Measurements from ENCODE around the gene AP2A1. TPM values are rescaled to one million over a fixed set of nuclear protein-coding genes. Genes with fewer than 3 reads are reported as not detected.

Gene AP2A1
- total RNA-seq, 1 experiment from 2014 or later, result 119 TPM

DNA sequence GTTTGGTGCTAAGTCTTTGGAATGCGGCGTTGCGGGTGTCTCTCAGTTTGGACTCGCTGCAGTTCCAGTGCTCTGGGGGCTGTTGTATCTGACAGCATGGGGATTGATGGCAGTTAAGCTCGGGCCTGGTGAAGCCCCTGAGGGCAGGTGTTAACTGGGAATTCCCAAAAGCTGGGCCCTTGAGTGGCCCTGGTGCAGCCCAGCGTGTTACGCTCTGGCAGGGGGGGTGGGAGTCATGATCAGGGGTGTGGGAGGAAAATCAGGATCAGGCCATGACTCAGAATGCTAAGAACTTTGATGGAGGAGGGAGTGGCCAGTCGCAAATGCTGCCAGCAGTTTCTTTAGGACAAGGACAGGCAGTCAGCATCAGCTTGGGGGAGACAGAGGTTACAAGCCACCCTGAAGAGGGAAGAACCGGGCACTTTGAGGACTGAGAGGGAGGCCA lies 19.6 kb downstream of the AP2A1 start:
- POLR2A ChIA-PET, result no interaction called here
- CTCF ChIA-PET, result interaction anchor here (0.7 kb wide), 1 partner anchor 19 kb away, joined by 3 read pairs; no protein-coding TSS in a partner anchor
- ATAC-seq (no peak), DNase-seq (ENCODE audit: low spot score) (no peak)
- H3K27me3 Mint-ChIP-seq (ENCODE audit: low read depth), result no peaks in the 10 kb centered on the region
- no peak overlapping the region for H3K4me3 Mint-ChIP-seq
- H3K36me3 Mint-ChIP-seq, result peaks cover 39% of the 10 kb centered on the region
- H3K9me3 Mint-ChIP-seq, result no peaks in the 10 kb centered on the region
- peak overlapping the region; percentile 41; the same call in 1 of the 2 replicates for H3K27ac Mint-ChIP-seq
- H3K4me1 Mint-ChIP-seq, result no peaks in the 10 kb centered on the region
- TF ChIP-seq, protein P1, sequence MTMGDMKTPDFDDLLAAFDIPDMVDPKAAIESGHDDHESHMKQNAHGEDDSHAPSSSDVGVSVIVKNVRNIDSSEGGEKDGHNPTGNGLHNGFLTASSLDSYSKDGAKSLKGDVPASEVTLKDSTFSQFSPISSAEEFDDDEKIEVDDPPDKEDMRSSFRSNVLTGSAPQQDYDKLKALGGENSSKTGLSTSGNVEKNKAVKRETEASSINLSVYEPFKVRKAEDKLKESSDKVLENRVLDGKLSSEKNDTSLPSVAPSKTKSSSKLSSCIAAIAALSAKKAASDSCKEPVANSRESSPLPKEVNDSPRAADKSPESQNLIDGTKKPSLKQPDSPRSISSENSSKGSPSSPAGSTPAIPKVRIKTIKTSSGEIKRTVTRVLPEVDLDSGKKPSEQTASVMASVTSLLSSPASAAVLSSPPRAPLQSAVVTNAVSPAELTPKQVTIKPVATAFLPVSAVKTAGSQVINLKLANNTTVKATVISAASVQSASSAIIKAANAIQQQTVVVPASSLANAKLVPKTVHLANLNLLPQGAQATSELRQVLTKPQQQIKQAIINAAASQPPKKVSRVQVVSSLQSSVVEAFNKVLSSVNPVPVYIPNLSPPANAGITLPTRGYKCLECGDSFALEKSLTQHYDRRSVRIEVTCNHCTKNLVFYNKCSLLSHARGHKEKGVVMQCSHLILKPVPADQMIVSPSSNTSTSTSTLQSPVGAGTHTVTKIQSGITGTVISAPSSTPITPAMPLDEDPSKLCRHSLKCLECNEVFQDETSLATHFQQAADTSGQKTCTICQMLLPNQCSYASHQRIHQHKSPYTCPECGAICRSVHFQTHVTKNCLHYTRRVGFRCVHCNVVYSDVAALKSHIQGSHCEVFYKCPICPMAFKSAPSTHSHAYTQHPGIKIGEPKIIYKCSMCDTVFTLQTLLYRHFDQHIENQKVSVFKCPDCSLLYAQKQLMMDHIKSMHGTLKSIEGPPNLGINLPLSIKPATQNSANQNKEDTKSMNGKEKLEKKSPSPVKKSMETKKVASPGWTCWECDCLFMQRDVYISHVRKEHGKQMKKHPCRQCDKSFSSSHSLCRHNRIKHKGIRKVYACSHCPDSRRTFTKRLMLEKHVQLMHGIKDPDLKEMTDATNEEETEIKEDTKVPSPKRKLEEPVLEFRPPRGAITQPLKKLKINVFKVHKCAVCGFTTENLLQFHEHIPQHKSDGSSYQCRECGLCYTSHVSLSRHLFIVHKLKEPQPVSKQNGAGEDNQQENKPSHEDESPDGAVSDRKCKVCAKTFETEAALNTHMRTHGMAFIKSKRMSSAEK (CRISPR knock-in tag; IDR thresholded peaks at IDR 0.05; ENCODE audit: borderline replicate concordance), result no peak
- TF ChIP-seq ZNF232 (CRISPR knock-in tag; IDR thresholded peaks at IDR 0.05) (no peak), TEAD1 (CRISPR knock-in tag; IDR thresholded peaks at IDR 0.05) (no peak)

DNA sequence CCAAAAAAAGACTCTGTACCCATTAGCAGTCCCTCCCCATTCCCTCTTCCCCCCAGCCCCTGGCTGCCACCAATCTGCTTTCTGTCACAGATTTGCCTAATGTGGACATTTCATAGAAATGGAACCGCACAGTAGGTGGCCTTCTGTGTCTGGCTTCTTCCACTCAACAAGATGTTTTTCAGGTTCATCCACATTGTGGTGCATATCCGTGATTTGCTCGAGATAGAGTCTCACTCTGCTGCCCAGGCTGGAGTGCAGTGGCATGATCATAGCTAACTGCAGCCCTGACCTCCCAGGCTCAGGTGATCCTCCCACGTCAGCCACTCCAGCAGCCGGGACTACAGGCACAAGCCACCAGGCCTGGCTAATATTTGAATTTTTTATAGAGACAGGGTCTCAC lies 20.9 kb downstream of the AP2A1 start:
- TF ChIP-seq NFE2L1 (CRISPR knock-in tag; IDR thresholded peaks at IDR 0.05) (no peak), ZNF671 (CRISPR knock-in tag; IDR thresholded peaks at IDR 0.05) (no peak)
- TF ChIP-seq, protein P2, sequence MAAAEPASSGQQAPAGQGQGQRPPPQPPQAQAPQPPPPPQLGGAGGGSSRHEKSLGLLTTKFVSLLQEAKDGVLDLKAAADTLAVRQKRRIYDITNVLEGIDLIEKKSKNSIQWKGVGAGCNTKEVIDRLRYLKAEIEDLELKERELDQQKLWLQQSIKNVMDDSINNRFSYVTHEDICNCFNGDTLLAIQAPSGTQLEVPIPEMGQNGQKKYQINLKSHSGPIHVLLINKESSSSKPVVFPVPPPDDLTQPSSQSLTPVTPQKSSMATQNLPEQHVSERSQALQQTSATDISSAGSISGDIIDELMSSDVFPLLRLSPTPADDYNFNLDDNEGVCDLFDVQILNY (CRISPR knock-in tag; IDR thresholded peaks at IDR 0.05), result no peak
- Mint-ChIP-seq H3K4me1 (no peaks in the 10 kb centered on the region), H3K4me3 (no peak overlapping the region), H3K9me3 (no peaks in the 10 kb centered on the region), H3K36me3 (peaks cover 42% of the 10 kb centered on the region), H3K27me3 (ENCODE audit: low read depth) (no peaks in the 10 kb centered on the region), H3K27ac (no peak overlapping the region)
- ATAC-seq (no peak), DNase-seq (ENCODE audit: low spot score) (no peak)
- ChIA-PET POLR2A (no interaction called here), CTCF (no interaction called here)

DNA sequence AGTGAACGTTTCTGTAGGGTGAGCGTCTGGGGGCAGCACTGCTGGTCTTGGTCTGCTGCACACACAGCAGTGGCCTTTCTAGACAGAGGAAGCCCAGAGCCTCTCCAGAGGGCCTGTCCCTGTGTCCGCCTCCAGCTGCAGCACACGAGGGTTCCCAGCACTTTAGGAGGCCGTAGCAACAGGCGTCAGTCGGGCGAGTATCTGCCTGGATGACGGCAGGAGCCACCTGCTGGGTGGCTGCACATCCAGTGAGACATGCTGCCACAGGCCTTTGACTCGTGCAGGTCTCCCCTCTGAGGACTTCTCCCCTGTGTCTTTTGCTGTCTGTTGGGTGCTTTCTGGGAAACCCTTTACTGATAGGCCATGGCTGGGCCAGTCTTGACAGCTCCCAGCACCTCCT lies 22.1 kb downstream of the AP2A1 start:
- peaks cover 36% of the 10 kb centered on the region for H3K36me3 Mint-ChIP-seq
- ChIA-PET CTCF (no interaction called here), POLR2A (no interaction called here)
- H3K9me3 Mint-ChIP-seq, result no peaks in the 10 kb centered on the region
- H3K4me3 Mint-ChIP-seq, result no peak overlapping the region
- H3K4me1 Mint-ChIP-seq, result no peaks in the 10 kb centered on the region
- no peak overlapping the region for H3K27ac Mint-ChIP-seq
- no peak for TF ChIP-seq KAT7 (CRISPR knock-in tag; IDR thresholded peaks at IDR 0.05; ENCODE audit: borderline replicate concordance)
- no peak for TF ChIP-seq TP53 (CRISPR knock-in tag; IDR thresholded peaks at IDR 0.05)
- TF ChIP-seq SOX15 (CRISPR knock-in tag; IDR thresholded peaks at IDR 0.05), result no peak
- TF ChIP-seq EMX1 (CRISPR knock-in tag; IDR thresholded peaks at IDR 0.05), result no peak
- no peak for TF ChIP-seq GTF2I (CRISPR knock-in tag; conservative IDR thresholded peaks at IDR 0.05)
- no peak for TF ChIP-seq ZNF263 (CRISPR knock-in tag; IDR thresholded peaks at IDR 0.05; ENCODE audit: low read depth)
- TF ChIP-seq, protein P3, sequence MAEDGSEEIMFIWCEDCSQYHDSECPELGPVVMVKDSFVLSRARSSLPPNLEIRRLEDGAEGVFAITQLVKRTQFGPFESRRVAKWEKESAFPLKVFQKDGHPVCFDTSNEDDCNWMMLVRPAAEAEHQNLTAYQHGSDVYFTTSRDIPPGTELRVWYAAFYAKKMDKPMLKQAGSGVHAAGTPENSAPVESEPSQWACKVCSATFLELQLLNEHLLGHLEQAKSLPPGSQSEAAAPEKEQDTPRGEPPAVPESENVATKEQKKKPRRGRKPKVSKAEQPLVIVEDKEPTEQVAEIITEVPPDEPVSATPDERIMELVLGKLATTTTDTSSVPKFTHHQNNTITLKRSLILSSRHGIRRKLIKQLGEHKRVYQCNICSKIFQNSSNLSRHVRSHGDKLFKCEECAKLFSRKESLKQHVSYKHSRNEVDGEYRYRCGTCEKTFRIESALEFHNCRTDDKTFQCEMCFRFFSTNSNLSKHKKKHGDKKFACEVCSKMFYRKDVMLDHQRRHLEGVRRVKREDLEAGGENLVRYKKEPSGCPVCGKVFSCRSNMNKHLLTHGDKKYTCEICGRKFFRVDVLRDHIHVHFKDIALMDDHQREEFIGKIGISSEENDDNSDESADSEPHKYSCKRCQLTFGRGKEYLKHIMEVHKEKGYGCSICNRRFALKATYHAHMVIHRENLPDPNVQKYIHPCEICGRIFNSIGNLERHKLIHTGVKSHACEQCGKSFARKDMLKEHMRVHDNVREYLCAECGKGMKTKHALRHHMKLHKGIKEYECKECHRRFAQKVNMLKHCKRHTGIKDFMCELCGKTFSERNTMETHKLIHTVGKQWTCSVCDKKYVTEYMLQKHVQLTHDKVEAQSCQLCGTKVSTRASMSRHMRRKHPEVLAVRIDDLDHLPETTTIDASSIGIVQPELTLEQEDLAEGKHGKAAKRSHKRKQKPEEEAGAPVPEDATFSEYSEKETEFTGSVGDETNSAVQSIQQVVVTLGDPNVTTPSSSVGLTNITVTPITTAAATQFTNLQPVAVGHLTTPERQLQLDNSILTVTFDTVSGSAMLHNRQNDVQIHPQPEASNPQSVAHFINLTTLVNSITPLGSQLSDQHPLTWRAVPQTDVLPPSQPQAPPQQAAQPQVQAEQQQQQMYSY (CRISPR knock-in tag; IDR thresholded peaks at IDR 0.05), result no peak
- DNase-seq (ENCODE audit: low spot score), result no peak
- H3K27me3 Mint-ChIP-seq (ENCODE audit: low read depth), result no peaks in the 10 kb centered on the region
- no peak for ATAC-seq
